Measurements from ENCODE around the gene ZNF205. TPM values are rescaled to one million over a fixed set of nuclear protein-coding genes. Genes with fewer than 3 reads are reported as not detected.

Gene ZNF205
- total and polyA plus RNA-seq, 10 of the 15 experiments (the other 5 are each of a cell fraction or from before 2014, with no cell fraction given), result 0.26 to 1.5 (median 0.78) TPM; not detected in 2

DNA sequence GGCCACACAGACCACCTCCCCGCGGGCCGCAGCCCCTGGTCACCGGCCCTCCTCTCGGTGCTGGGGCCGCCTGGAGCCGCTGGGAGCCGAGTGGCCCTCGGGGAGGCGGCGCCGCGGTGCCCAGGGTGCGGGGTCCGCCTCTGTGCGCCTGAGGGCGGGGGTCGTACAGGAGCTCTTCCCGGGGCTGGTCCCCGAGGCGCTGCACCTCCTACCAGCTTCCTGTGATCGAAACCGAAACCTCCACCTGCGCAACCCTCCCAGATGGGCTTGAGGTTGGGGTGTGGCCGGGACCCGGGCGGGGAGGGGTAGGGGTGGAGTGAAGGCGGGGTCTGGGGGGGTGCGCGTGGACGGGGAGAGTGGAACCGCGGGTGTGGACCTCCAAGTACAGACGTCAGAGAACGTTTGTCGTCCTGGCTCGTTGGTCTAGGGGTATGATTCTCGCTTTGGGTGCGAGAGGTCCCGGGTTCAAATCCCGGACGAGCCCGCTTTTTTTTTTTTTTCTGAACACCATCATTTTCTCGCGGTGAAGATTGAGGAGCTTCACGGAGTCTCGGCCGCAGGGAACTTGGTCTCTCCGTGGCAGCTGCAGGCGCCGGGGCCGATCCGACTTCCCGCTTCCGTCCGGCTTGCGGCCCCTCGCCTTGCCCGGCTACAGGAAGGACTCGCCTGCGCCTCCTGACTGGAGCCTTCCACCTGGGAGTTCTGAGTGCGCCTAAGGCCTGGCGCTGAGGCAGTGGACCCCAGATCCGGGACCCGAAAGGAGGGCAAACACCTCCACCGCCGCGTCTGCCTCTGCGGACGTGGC lies 46.3 kb downstream of the ZNF205 start (continued):
- TF ChIP-seq MAX (IDR thresholded peaks at IDR 0.05; ENCODE audit: low read depth, low read length), result peak; percentile 20; the same call in 1 of the 2 replicates
- no peak for TF ChIP-seq KDM1A (IDR thresholded peaks at IDR 0.05; ENCODE audit: borderline replicate concordance)
- TF ChIP-seq, protein P1, sequence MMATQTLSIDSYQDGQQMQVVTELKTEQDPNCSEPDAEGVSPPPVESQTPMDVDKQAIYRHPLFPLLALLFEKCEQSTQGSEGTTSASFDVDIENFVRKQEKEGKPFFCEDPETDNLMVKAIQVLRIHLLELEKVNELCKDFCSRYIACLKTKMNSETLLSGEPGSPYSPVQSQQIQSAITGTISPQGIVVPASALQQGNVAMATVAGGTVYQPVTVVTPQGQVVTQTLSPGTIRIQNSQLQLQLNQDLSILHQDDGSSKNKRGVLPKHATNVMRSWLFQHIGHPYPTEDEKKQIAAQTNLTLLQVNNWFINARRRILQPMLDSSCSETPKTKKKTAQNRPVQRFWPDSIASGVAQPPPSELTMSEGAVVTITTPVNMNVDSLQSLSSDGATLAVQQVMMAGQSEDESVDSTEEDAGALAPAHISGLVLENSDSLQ (IDR thresholded peaks at IDR 0.05), result no peak
- TF ChIP-seq, protein P2, sequence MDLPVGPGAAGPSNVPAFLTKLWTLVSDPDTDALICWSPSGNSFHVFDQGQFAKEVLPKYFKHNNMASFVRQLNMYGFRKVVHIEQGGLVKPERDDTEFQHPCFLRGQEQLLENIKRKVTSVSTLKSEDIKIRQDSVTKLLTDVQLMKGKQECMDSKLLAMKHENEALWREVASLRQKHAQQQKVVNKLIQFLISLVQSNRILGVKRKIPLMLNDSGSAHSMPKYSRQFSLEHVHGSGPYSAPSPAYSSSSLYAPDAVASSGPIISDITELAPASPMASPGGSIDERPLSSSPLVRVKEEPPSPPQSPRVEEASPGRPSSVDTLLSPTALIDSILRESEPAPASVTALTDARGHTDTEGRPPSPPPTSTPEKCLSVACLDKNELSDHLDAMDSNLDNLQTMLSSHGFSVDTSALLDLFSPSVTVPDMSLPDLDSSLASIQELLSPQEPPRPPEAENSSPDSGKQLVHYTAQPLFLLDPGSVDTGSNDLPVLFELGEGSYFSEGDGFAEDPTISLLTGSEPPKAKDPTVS (IDR thresholded peaks at IDR 0.05; ENCODE audit: low read depth, low read length), result no peak
- TF ChIP-seq SMAD1 (IDR thresholded peaks at IDR 0.05; ENCODE audit: low read depth, partially characterized antibody), result no peak
- TF ChIP-seq CHD4 (IDR thresholded peaks at IDR 0.05), result no peak
- no peak for TF ChIP-seq PBX3 (IDR thresholded peaks at IDR 0.05; ENCODE audit: insufficient replicate concordance, low read depth, low read length)
- no peak for TF ChIP-seq HDGF (IDR thresholded peaks at IDR 0.05)
- TF ChIP-seq TARDBP (IDR thresholded peaks at IDR 0.05; ENCODE audit: borderline replicate concordance), result no peak
- TF ChIP-seq BMI1 (IDR thresholded peaks at IDR 0.05; ENCODE audit: borderline replicate concordance), result no peak
- 0 out of 2 replicates have a peak, but pooled peaks have one; percentile 24 for TF ChIP-seq MXI1 (IDR thresholded peaks at IDR 0.05; ENCODE audit: low read depth, low read length)
- TF ChIP-seq TBL1XR1 (IDR thresholded peaks at IDR 0.05; ENCODE audit: low read depth, low read length), result no peak
- TF ChIP-seq NR2F1 (conservative IDR thresholded peaks at IDR 0.05), result no peak
- TF ChIP-seq NBN (IDR thresholded peaks at IDR 0.05), result peak; percentile 83
- TF ChIP-seq TCF7 (IDR thresholded peaks at IDR 0.05; ENCODE audit: borderline replicate concordance), result no peak
- no peak for TF ChIP-seq CHD2 (IDR thresholded peaks at IDR 0.05; ENCODE audit: borderline replicate concordance, low read depth, low read length)
- no peak for TF ChIP-seq HDAC2 (IDR thresholded peaks at IDR 0.05)
- TF ChIP-seq MYB (IDR thresholded peaks at IDR 0.05; ENCODE audit: borderline replicate concordance, low read depth, low read length), result no peak
- TF ChIP-seq SREBF1 (IDR thresholded peaks at IDR 0.05; ENCODE audit: low read length), result no peak
- no peak for TF ChIP-seq PRDM15 (CRISPR knock-in tag; IDR thresholded peaks at IDR 0.05)

All from GM12878 (cell line).